B cell (primary cell): ENCODE measurements around the gene TEC.

Experiments used
- EZH2 ChIP-seq: IDR thresholded peaks from 2 replicates; pipeline ENCODE4 v1.6.1; 2012; ENCODE audit warnings: borderline replicate concordance, low read depth, mild to moderate bottlenecking, moderate library complexity, low read length; ENCODE audit not compliant: insufficient read depth, poor library complexity, severe bottlenecking
- TF ChIP-seq, protein P1 (sequence below): fragments of 200-600 bp; IDR thresholded peaks from one replicate; pipeline ENCODE4 v1.8.0; 2022; ENCODE audit warnings: antibody characterized with exemption, mild to moderate bottlenecking

DNA sequence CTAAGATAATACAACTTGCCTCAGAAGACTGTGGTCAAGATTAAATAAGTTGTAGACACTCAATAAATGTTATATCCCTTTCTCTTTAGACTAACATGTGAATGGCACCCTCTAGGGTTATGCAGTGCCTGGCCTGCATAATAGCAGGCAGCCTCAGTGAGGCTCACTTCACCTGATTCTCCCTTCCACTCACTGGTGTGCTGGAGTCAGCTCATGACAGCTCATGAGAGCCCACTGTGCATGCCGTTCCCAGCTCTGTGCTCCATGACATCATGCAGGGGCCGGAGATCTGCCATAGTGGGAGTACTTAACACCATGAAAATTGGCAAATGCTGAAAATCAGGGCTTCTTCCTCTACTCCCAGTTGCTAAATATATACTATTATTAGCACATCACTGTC lies 64.5 kb downstream of the TEC start:
- TF ChIP-seq, protein P1, sequence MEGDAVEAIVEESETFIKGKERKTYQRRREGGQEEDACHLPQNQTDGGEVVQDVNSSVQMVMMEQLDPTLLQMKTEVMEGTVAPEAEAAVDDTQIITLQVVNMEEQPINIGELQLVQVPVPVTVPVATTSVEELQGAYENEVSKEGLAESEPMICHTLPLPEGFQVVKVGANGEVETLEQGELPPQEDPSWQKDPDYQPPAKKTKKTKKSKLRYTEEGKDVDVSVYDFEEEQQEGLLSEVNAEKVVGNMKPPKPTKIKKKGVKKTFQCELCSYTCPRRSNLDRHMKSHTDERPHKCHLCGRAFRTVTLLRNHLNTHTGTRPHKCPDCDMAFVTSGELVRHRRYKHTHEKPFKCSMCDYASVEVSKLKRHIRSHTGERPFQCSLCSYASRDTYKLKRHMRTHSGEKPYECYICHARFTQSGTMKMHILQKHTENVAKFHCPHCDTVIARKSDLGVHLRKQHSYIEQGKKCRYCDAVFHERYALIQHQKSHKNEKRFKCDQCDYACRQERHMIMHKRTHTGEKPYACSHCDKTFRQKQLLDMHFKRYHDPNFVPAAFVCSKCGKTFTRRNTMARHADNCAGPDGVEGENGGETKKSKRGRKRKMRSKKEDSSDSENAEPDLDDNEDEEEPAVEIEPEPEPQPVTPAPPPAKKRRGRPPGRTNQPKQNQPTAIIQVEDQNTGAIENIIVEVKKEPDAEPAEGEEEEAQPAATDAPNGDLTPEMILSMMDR, result no peak
- no peak for TF ChIP-seq EZH2
